Progenitor cell of endocrine pancreas (in vitro differentiated cells): ENCODE measurements around the gene SFRP4. TPM values are rescaled to one million over a fixed set of nuclear protein-coding genes. Genes with fewer than 3 reads are reported as not detected.

Experiments
- DNase-seq: peaks from one replicate; pipeline ENCODE4 v3.0.0; 2021; ENCODE audit warnings: low spot score; ENCODE audit not compliant: unreplicated experiment
- H3K27ac Mint-ChIP-seq: 2 replicates; pipeline ENCODE4 v1.8.0; 2021; ENCODE audit warnings: mild to moderate bottlenecking, moderate library complexity, mixed read lengths
- H3K27me3 Mint-ChIP-seq: 2 replicates; pipeline ENCODE4 v1.8.0; 2021; ENCODE audit warnings: mixed read lengths
- H3K36me3 Mint-ChIP-seq: 2 replicates; pipeline ENCODE4 v1.8.0; 2022; ENCODE audit warnings: mixed read lengths; ENCODE audit not compliant: insufficient read depth
- H3K4me1 Mint-ChIP-seq: 2 replicates; pipeline ENCODE4 v1.8.0; 2021; ENCODE audit warnings: low read depth, mixed read lengths
- H3K4me3 Mint-ChIP-seq: 2 replicates; pipeline ENCODE4 v1.8.0; 2021; ENCODE audit warnings: low read depth, mild to moderate bottlenecking, moderate library complexity, mixed read lengths
- H3K9me3 Mint-ChIP-seq: 2 replicates; pipeline ENCODE4 v1.8.0; 2021; ENCODE audit warnings: low read depth, mixed read lengths
- CTCF ChIP-seq: fragments of 200-600 bp; sonication (generic); IDR thresholded peaks from one replicate; pipeline ENCODE4 v1.5.0; 2021; ENCODE audit warnings: antibody characterized with exemption, mild to moderate bottlenecking; ENCODE audit not compliant: unreplicated experiment
- total RNA-seq: library from RNA; stranded (reverse); gene quantifications from 2 replicates; pipeline ENCODE4 v1.2.1, GENCODE V29; 2021

Gene SFRP4
- total RNA-seq, 1 donor from 2014 or later, result not detected

- Mint-ChIP-seq H3K27ac (no peak overlapping the region), H3K4me1 (peaks cover 15% of the 10 kb centered on the region), H3K9me3 (no peaks in the 10 kb centered on the region), H3K36me3 (no peaks in the 10 kb centered on the region), H3K4me3 (no peak overlapping the region), H3K27me3 (no peaks in the 10 kb centered on the region)
- TF ChIP-seq CTCF, result peak; percentile 70
- DNase-seq, result no peak
These were observed 15.3 kb downstream of the SFRP4 start for GRCh38 chr7:37901236-37901827.

GRCh38 chr7:37899712-37900247 lies 16.8 kb downstream of the SFRP4 start:
- Mint-ChIP-seq H3K4me3 (no peak overlapping the region), H3K27me3 (no peaks in the 10 kb centered on the region), H3K27ac (no peak overlapping the region), H3K36me3 (no peaks in the 10 kb centered on the region), H3K4me1 (peaks cover 15% of the 10 kb centered on the region), H3K9me3 (no peaks in the 10 kb centered on the region)
- no peak for DNase-seq
- TF ChIP-seq CTCF, result no peak

GRCh38 chr7:37894671-37895070 lies 21.9 kb downstream of the SFRP4 start:
- H3K4me1 Mint-ChIP-seq, result peaks cover 4% of the 10 kb centered on the region
- no peaks in the 10 kb centered on the region for H3K9me3 Mint-ChIP-seq
- no peaks in the 10 kb centered on the region for H3K36me3 Mint-ChIP-seq
- no peak overlapping the region for H3K4me3 Mint-ChIP-seq
- H3K27ac Mint-ChIP-seq, result no peak overlapping the region
- TF ChIP-seq CTCF, result no peak
- no peak for DNase-seq
- no peaks in the 10 kb centered on the region for H3K27me3 Mint-ChIP-seq

GRCh38 chr7:37893359-37893758 lies 23.3 kb downstream of the SFRP4 start:
- no peaks in the 10 kb centered on the region for H3K36me3 Mint-ChIP-seq
- TF ChIP-seq CTCF, result no peak
- H3K4me1 Mint-ChIP-seq, result peaks cover 4% of the 10 kb centered on the region
- no peaks in the 10 kb centered on the region for H3K9me3 Mint-ChIP-seq
- no peaks in the 10 kb centered on the region for H3K27me3 Mint-ChIP-seq
- H3K4me3 Mint-ChIP-seq, result no peak overlapping the region
- no peak overlapping the region for H3K27ac Mint-ChIP-seq
- no peak for DNase-seq

- no peaks in the 10 kb centered on the region for H3K36me3 Mint-ChIP-seq
- no peak for DNase-seq
- no peak overlapping the region for H3K27ac Mint-ChIP-seq
- H3K4me3 Mint-ChIP-seq, result no peak overlapping the region
- H3K9me3 Mint-ChIP-seq, result peaks cover 13% of the 10 kb centered on the region
- no peak for TF ChIP-seq CTCF
- H3K27me3 Mint-ChIP-seq, result no peaks in the 10 kb centered on the region
- H3K4me1 Mint-ChIP-seq, result no peaks in the 10 kb centered on the region
These were observed 34.5 kb downstream of the SFRP4 start for GRCh38 chr7:37882086-37882485.

Other genes with a start within 250 kb of the SFRP4 start
- 1.1 and 1.4 TPM in 2 replicates for gene GPR141, start 233.1 kb downstream of the SFRP4 start, total RNA-seq
- gene NME8, start 68.2 kb downstream of the SFRP4 start, total RNA-seq, result 0.67 and 2.7 TPM in 2 replicates
- gene EPDR1, start 3.8 kb upstream of the SFRP4 start, total RNA-seq, result 1.8 and 2.8 TPM in 2 replicates